K562 (cell line): ENCODE results near the gene QRICH1. TPM values are rescaled to one million over a fixed set of nuclear protein-coding genes. Genes with fewer than 3 reads are reported as not detected.

ENCODE experiments used
- ATAC-seq: fragments of 200-7000 bp; cut with Tn5 transposase; 3 replicates; pipeline ENCODE4 v1.9.1; 2020; ENCODE audit warnings: moderate library complexity
- BruUV-seq: library from RNA; stranded (reverse); fragments of 400-500 nt; replicated peaks from 2 replicates; lab custom pipeline; 2021; lab: Mats Ljungman, UMichigan
- CTCF ChIA-PET: fragments of 300-600 bp; formaldehyde crosslinking; extraction: SDS; loops from one replicate; lab custom pipeline; 2021; ENCODE audit warnings: low intra/inter-chr PET ratio; lab: Yijun Ruan, JAX
- POLR2A ChIA-PET: fragments of 300-600, 350-650 bp; sonication (Branson Sonifier 250); formaldehyde crosslinking; extraction: SDS; loops from one replicate; lab custom pipeline; 2021; ENCODE audit warnings: antibody characterized with exemption, inconsistent platforms; lab: Yijun Ruan, JAX
- DNase-seq, 4 experiments: peaks; one replicate each; pipeline versions ENCODE4 v3.0.0 to v3.0.0-alpha.2; 2011 to 2018; ENCODE audit warnings: low spot score in 3 of 4, mixed read lengths in 3 of 4; ENCODE audit errors: extremely low read depth in 1 of 4
- FAIRE-seq: peaks from 2 replicates; lab custom pipeline; 2011; peaks lifted over from hg19 to GRCh38; lab: Jason Lieb, UNC
- H2AFZ ChIP-seq: 2 replicates; pipeline ENCODE4 v1.6.0; 2011; ENCODE audit warnings: low read depth, low read length, control low read depth, inconsistent platforms
- H3K27ac ChIP-seq: fragments of 200-600 bp; 3 replicates; pipeline ENCODE4 v1.8.0; 2011; ENCODE audit warnings: low read depth, mild to moderate bottlenecking, control low read depth, inconsistent platforms, low read length, moderate library complexity, mixed read lengths; ENCODE audit errors: extremely low read depth
- H3K27me3 ChIP-seq, 2 experiments: fragments of 300-600 bp in 1 of 2; 2 replicates in 1 of 2; 3 replicates in 1 of 2; pipeline versions ENCODE4 v1.6.0 to v1.8.0; 2011; ENCODE audit warnings: inconsistent platforms in 2 of 2, low read length in 2 of 2, mild to moderate bottlenecking in 1 of 2, mixed read lengths in 1 of 2, moderate library complexity in 1 of 2; ENCODE audit not compliant: control insufficient read depth in 2 of 2, insufficient read depth in 2 of 2
- H3K36me3 ChIP-seq: fragments of 300-600 bp; 3 replicates; pipeline ENCODE4 v1.8.0; 2011; ENCODE audit warnings: mild to moderate bottlenecking, low read length, inconsistent platforms; ENCODE audit not compliant: control insufficient read depth, insufficient read depth
- H3K4me1 ChIP-seq, 2 experiments: fragments of 200-600 bp in 1 of 2; replicated peaks in 1 of 2; 2 replicates in 1 of 2; 3 replicates in 1 of 2; pipeline versions ENCODE4 v1.5.1 to v1.8.0; 2011; ENCODE audit warnings: inconsistent platforms in 2 of 2, low read length in 2 of 2, mild to moderate bottlenecking in 1 of 2, mixed read lengths in 1 of 2, moderate library complexity in 1 of 2; ENCODE audit not compliant: control insufficient read depth in 2 of 2, insufficient read depth in 2 of 2
- H3K4me2 ChIP-seq: 2 replicates; pipeline ENCODE4 v1.6.1; 2011; ENCODE audit warnings: low read length, control low read depth, inconsistent platforms, mixed read lengths; ENCODE audit not compliant: insufficient read depth
- H3K4me3 ChIP-seq: fragments of 200-600 bp; sonication (generic), shearing (Covaris generic); 2 replicates; pipeline ENCODE4 v1.5.1; 2016; ENCODE audit warnings: control low read depth, inconsistent platforms
- H3K79me2 ChIP-seq: fragments of 200-600 bp; 3 replicates; pipeline ENCODE4 v1.8.0; 2011; ENCODE audit warnings: low read length, inconsistent platforms; ENCODE audit not compliant: control insufficient read depth, insufficient read depth
- H3K9ac ChIP-seq, 2 experiments: 2 replicates each; pipeline versions ENCODE4 v1.6.0 to v1.6.1; 2011; ENCODE audit warnings: low read depth in 2 of 2, low read length in 2 of 2, control low read depth in 1 of 2, inconsistent platforms in 1 of 2, mild to moderate bottlenecking in 1 of 2, mixed read lengths in 1 of 2; ENCODE audit not compliant: insufficient read depth in 1 of 2
- H3K9me1 ChIP-seq: one replicate; pipeline ENCODE4 v1.6.0; 2011; ENCODE audit warnings: inconsistent platforms, mild to moderate bottlenecking, low read length, moderate library complexity; ENCODE audit not compliant: control insufficient read depth, insufficient read depth
- H3K9me3 ChIP-seq: replicated peaks from 2 replicates; pipeline ENCODE4 v1.5.1; 2011; ENCODE audit warnings: low read depth, low read length, inconsistent platforms; ENCODE audit not compliant: control insufficient read depth, insufficient read depth
- H4K20me1 ChIP-seq: replicated peaks from 2 replicates; pipeline ENCODE4 v1.6.1; 2011; ENCODE audit warnings: low read length, inconsistent platforms, mixed read lengths; ENCODE audit not compliant: control insufficient read depth, insufficient read depth
- POLR2AphosphoS2 ChIP-seq: IDR thresholded peaks from 2 replicates; pipeline ENCODE4 v1.6.1; 2012; ENCODE audit warnings: low read length, improper control_type of control experiment
- POLR2AphosphoS5 ChIP-seq: IDR thresholded peaks from 2 replicates; pipeline ENCODE4 v1.6.1; 2011; ENCODE audit warnings: mild to moderate bottlenecking, low read depth, low read length, moderate library complexity; ENCODE audit not compliant: control insufficient read depth, insufficient read depth
- RBM22 ChIP-seq: fragments of 200-400 bp; formaldehyde crosslinking; IDR thresholded peaks from 2 replicates; pipeline ENCODE4 v1.6.1; 2018; ENCODE audit warnings: low read length, low read depth; ENCODE audit not compliant: poor library complexity, severe bottlenecking
- SOX6 ChIP-seq: fragments of 450-650 bp; IDR thresholded peaks from 2 replicates; pipeline ENCODE4 v1.6.1; 2014; ENCODE audit warnings: mild to moderate bottlenecking
- SUPT5H ChIP-seq: fragments of 450-650 bp; IDR thresholded peaks from 2 replicates; pipeline ENCODE4 v1.6.1; 2016
- WGBS: fragments of 100-300 bp; shearing (Covaris generic); methylation state at CpG from one replicate; pipeline ENCODE4 v1.1.6; 2016; ENCODE audit warnings: low coverage, mixed read lengths; ENCODE audit not compliant: insufficient coverage; ENCODE audit errors: missing lambda C conversion rate; 5-methylcytosine and 5-hydroxymethylcytosine counted together
- in situ Hi-C: fragments of 300-500 bp; cut with MboI; formaldehyde crosslinking; loops from 4 replicates; pipeline ENCODE4 v1.15.0; 2018; ENCODE audit warnings: inconsistent platforms, mixed read lengths
- intact Hi-C: fragments of 100-400 bp; cut with micrococcal nuclease; formaldehyde crosslinking; loops from 2 replicates; pipeline ENCODE4 v1.14.2; 2022
- polyA plus RNA-seq, 8 experiments: library from polyadenylated mRNA; depleted of rRNA in 4 of 8; stranded (reverse) in 5 of 8; unstranded in 3 of 8; fragments of >200 nt; fragmentation: Nextera tagmentation in 2 of 8; fragmentation: Illumina TruSeq in 1 of 8; extraction: Ambion mirVana in 2 of 8; extraction: Trizol in 1 of 8; gene quantifications; 2 replicates each; pipeline versions ENCODE4 v1.2.1 to v1.2.3, GENCODE V29; 2011 to 2014; ENCODE audit warnings: inconsistent platforms in 1 of 8, missing spikeins in 1 of 8
- total RNA-seq, 7 experiments: library from RNA; depleted of rRNA in 6 of 7; stranded (reverse); fragments of >200 nt in 6 of 7; fragmentation: Illumina TruSeq in 2 of 7; extraction: Trizol in 2 of 7; gene quantifications; 2 replicates each; pipeline versions ENCODE4 v1.2.1 to v1.2.3, GENCODE V29; 2011 to 2021; ENCODE audit warnings: low replicate concordance in 1 of 7

The QRICH1 gene
- total and polyA plus RNA-seq, 9 of the 15 experiments (the other 6 are each of a cell fraction or from before 2014, with no cell fraction given) = 20.1 to 99.2 (median 56.7) TPM

DNA sequence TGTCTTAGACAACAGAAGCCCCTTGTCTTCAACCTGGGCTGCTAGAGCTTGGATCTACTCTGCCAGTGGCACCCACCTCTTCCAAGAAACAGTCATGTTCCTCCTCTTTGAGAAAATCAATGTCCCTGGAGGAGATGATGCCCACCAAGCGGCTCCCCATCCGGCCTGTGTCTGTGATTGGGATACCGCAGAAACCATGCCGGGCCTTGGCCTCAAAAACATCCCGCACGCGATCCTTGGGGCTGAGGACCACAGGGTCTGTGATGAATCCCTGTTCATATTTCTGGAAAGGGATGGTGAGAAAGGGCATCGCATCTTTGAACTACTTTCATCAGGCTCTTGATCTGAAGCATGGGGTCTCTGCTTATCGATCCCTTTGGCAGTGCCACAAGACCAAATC, 66.2 kb downstream of the QRICH1 start:
- ATAC-seq = no peak
- TF ChIP-seq POLR2AphosphoS2 (0 out of 2 replicates have a peak, but pooled peaks have one; percentile 5), SOX6 (no peak), POLR2AphosphoS5 (0 out of 2 replicates have a peak, but pooled peaks have one; percentile 7)
- TF ChIP-seq, all 486 proteins: peak for 2
- Histone ChIP-seq H3K36me3 (peaks cover 89% of the 10 kb centered on the region), H3K27me3 (no peaks in the 10 kb centered on the region), H2AFZ (no peak overlapping the region), H3K9me3 (no peaks in the 10 kb centered on the region), H3K4me3 (peak overlapping the region; percentile 74; the same call in 1 of the 2 replicates), H3K9ac (peak overlapping the region in 1 of 2 experiments; percentile 15; a peak in 2 of 4 replicates), H4K20me1 (peaks cover 12% of the 10 kb centered on the region), H3K79me2 (peaks cover 68% of the 10 kb centered on the region), H3K9me1 (peaks cover 9% of the 10 kb centered on the region), H3K4me1 (peaks cover 37 to 50% of the 10 kb centered on the region in 2 experiments; a peak in 4 of 5 replicates), H3K27ac (peak overlapping the region; percentile 89), H3K4me2 (peak overlapping the region; percentile 100)
- DNase-seq = no peak
- BruUV-seq = no TSS peak
- intact Hi-C loops = loop anchor here (2.0 to 10.0 kb wide), 2 partner anchors 67 to 137 kb away; partner anchors contain the start of genes CCDC71 and QRICH1
- no peak for FAIRE-seq
- ChIA-PET CTCF (no interaction called here), POLR2A (interaction anchor here (0.6 to 3.8 kb wide), 4 partner anchors 8 to 667 kb away, joined by 3 to 19 read pairs (median 9); partner anchors contain the start of genes DALRD3 and QRICH1)
- in situ Hi-C loops = no loop called here
- WGBS = 80% methylated on average over 8 of the region's 9 CpGs

DNA sequence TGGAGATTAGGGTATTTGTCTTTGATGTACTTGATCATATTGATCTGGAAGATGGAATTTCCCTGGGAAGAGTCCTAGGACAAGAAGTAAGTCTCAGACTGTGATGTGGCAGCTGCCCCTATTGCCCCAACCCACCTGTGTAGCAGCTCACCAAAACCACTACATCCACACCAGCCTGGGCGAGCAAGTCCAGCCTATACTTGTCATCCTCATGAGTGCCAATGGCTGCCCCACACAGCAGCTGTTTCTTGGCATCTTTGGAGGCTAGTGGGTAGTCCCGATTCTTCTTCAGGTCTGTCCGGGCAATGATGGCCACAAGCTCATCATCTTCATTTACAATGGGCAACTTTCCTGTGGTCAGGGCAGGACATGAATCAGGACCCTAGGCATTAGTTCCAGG, 67.3 kb downstream of the QRICH1 start:
- TF ChIP-seq RBM22 (no peak), SUPT5H (0 out of 2 replicates have a peak, but pooled peaks have one; percentile 10)
- Histone ChIP-seq H3K9me3 (no peaks in the 10 kb centered on the region), H3K4me2 (no peak overlapping the region), H3K9me1 (peaks cover 9% of the 10 kb centered on the region), H3K4me3 (no peak overlapping the region), H2AFZ (no peak overlapping the region), H3K9ac (no peak overlapping the region), H3K4me1 (peaks cover 37 to 59% of the 10 kb centered on the region in 2 experiments; a peak in 4 of 5 replicates), H3K79me2 (peaks cover 79% of the 10 kb centered on the region), H3K36me3 (peaks cover 80% of the 10 kb centered on the region), H3K27me3 (no peaks in the 10 kb centered on the region), H4K20me1 (peaks cover 12% of the 10 kb centered on the region), H3K27ac (no peak overlapping the region)
- ChIA-PET CTCF (no interaction called here), POLR2A (interaction anchor here (0.7 to 3.8 kb wide), 6 partner anchors 18 to 67 kb away, joined by 3 to 19 read pairs (median 4); partner anchors contain the start of gene QRICH1)
- FAIRE-seq = no peak
- no peak for ATAC-seq
- in situ Hi-C loops = no loop called here
- DNase-seq = no peak
- no TSS peak for BruUV-seq
- WGBS = 95% methylated on average over 3 of the region's 3 CpGs
- intact Hi-C loops = loop anchor here (10.0 kb wide), 1 partner anchor 138 kb away; the partner anchor contains the start of gene CCDC71
